Suprapubic skin (tissue), 3 donors: ENCODE results near the gene UNC45A.

Source experiments
- CTCF ChIP-seq, 2 donors: fragments of 200-600 bp in 1 of 2; fragments of 450-650 bp in 1 of 2; sonication (generic) in 1 of 2; IDR thresholded peaks; one replicate each; pipeline ENCODE4 v1.5.1; 2016 to 2019; ENCODE audit warnings: antibody characterized with exemption in 2 of 2, mild to moderate bottlenecking in 1 of 2, moderate library complexity in 1 of 2
- POLR2AphosphoS5 ChIP-seq, 3 donors: sonication (generic); formaldehyde crosslinking; IDR thresholded peaks; one replicate each; pipeline ENCODE4 v1.6.1; 2017; ENCODE audit warnings: antibody characterized with exemption in 3 of 3

GRCh38 chr15:90994059-90994416 lies 59.0 kb downstream of the UNC45A start:
- no peak for TF ChIP-seq CTCF (IDR thresholded peaks at IDR 0.05)
- no peak for TF ChIP-seq POLR2AphosphoS5 (IDR thresholded peaks at IDR 0.05)
